ENCODE measurements around the gene CORO2B. TPM values are rescaled to one million over a fixed set of nuclear protein-coding genes. Genes with fewer than 3 reads are reported as not detected.
A peak's percentile ranks its signal among the peaks of the same experiment; 100 is the strongest.

Gene CORO2B
- total RNA-seq, 1 donor from 2014 or later, result 16.3 TPM

- H3K27me3 Mint-ChIP-seq (ENCODE audit: unreplicated experiment), result peaks cover 8% of the 10 kb centered on the region
- H3K27ac Mint-ChIP-seq (ENCODE audit: unreplicated experiment), result peak overlapping the region; percentile 65
- H3K9me3 Mint-ChIP-seq (ENCODE audit: unreplicated experiment), result peaks cover 9% of the 10 kb centered on the region
- no peak for TF ChIP-seq CTCF (IDR thresholded peaks at IDR 0.05; ENCODE audit: partially characterized antibody, unreplicated experiment)
- H3K4me1 Mint-ChIP-seq (ENCODE audit: low read depth, unreplicated experiment), result peaks cover 27% of the 10 kb centered on the region
- H3K36me3 Mint-ChIP-seq (ENCODE audit: unreplicated experiment), result no peaks in the 10 kb centered on the region
- H3K4me3 Mint-ChIP-seq (ENCODE audit: unreplicated experiment), result peak overlapping the region; percentile 28
- DNase-seq, result peak; percentile 33
These were observed 17.5 kb upstream of the CORO2B start for GRCh38 chr15:68561171-68561900.

GRCh38 chr15:68561901-68562300 lies 16.9 kb upstream of the CORO2B start:
- Mint-ChIP-seq H3K4me1 (ENCODE audit: low read depth, unreplicated experiment) (peaks cover 27% of the 10 kb centered on the region), H3K27me3 (ENCODE audit: unreplicated experiment) (peaks cover 8% of the 10 kb centered on the region), H3K27ac (ENCODE audit: unreplicated experiment) (peak overlapping the region; percentile 65), H3K36me3 (ENCODE audit: unreplicated experiment) (no peaks in the 10 kb centered on the region), H3K9me3 (ENCODE audit: unreplicated experiment) (peaks cover 9% of the 10 kb centered on the region), H3K4me3 (ENCODE audit: unreplicated experiment) (no peak overlapping the region)
- no peak for TF ChIP-seq CTCF (IDR thresholded peaks at IDR 0.05; ENCODE audit: partially characterized antibody, unreplicated experiment)
- DNase-seq, result peak; percentile 13

- TF ChIP-seq CTCF (IDR thresholded peaks at IDR 0.05; ENCODE audit: partially characterized antibody, unreplicated experiment), result no peak
- Mint-ChIP-seq H3K4me1 (ENCODE audit: low read depth, unreplicated experiment) (peaks cover 25% of the 10 kb centered on the region), H3K36me3 (ENCODE audit: unreplicated experiment) (no peaks in the 10 kb centered on the region), H3K27me3 (ENCODE audit: unreplicated experiment) (peaks cover 4% of the 10 kb centered on the region), H3K27ac (ENCODE audit: unreplicated experiment) (no peak overlapping the region), H3K4me3 (ENCODE audit: unreplicated experiment) (no peak overlapping the region), H3K9me3 (ENCODE audit: unreplicated experiment) (peaks cover 8% of the 10 kb centered on the region)
- DNase-seq, result no peak
These were observed 14.6 kb upstream of the CORO2B start for GRCh38 chr15:68564173-68564572.

GRCh38 chr15:68565234-68565633 lies 13.6 kb upstream of the CORO2B start:
- no peak for TF ChIP-seq CTCF (IDR thresholded peaks at IDR 0.05; ENCODE audit: partially characterized antibody, unreplicated experiment)
- DNase-seq, result no peak
- Mint-ChIP-seq H3K9me3 (ENCODE audit: unreplicated experiment) (peaks cover 3% of the 10 kb centered on the region), H3K27ac (ENCODE audit: unreplicated experiment) (no peak overlapping the region), H3K4me3 (ENCODE audit: unreplicated experiment) (no peak overlapping the region), H3K27me3 (ENCODE audit: unreplicated experiment) (peaks cover 4% of the 10 kb centered on the region), H3K36me3 (ENCODE audit: unreplicated experiment) (no peaks in the 10 kb centered on the region), H3K4me1 (ENCODE audit: low read depth, unreplicated experiment) (peaks cover 22% of the 10 kb centered on the region)

- H3K27me3 Mint-ChIP-seq (ENCODE audit: unreplicated experiment), result peaks cover 1% of the 10 kb centered on the region
- TF ChIP-seq CTCF (IDR thresholded peaks at IDR 0.05; ENCODE audit: partially characterized antibody, unreplicated experiment), result no peak
- peaks cover 18% of the 10 kb centered on the region for H3K4me1 Mint-ChIP-seq (ENCODE audit: low read depth, unreplicated experiment)
- peak overlapping the region; percentile 20 for H3K4me3 Mint-ChIP-seq (ENCODE audit: unreplicated experiment)
- peak; percentile 16 for DNase-seq
- peaks cover 1% of the 10 kb centered on the region for H3K9me3 Mint-ChIP-seq (ENCODE audit: unreplicated experiment)
- no peak overlapping the region for H3K27ac Mint-ChIP-seq (ENCODE audit: unreplicated experiment)
- H3K36me3 Mint-ChIP-seq (ENCODE audit: unreplicated experiment), result no peaks in the 10 kb centered on the region
These were observed 13.1 kb upstream of the CORO2B start for GRCh38 chr15:68565726-68566125.
